GM18520 (cell line): ENCODE data around the gene IER3.
A peak's percentile ranks its signal among the peaks of the same experiment; 100 is the strongest.
"Not testable (repeated sequence)": the region's sequence is repeated elsewhere in the genome, so short reads cannot be mapped to it uniquely, and the experiment has no call there.

Source experiments
- ATAC-seq: cut with Tn5 transposase; IDR thresholded peaks from one replicate; pipeline ENCODE4 v1.9.1; 2021; ENCODE audit not compliant: unreplicated experiment

The IER3 gene

DNA sequence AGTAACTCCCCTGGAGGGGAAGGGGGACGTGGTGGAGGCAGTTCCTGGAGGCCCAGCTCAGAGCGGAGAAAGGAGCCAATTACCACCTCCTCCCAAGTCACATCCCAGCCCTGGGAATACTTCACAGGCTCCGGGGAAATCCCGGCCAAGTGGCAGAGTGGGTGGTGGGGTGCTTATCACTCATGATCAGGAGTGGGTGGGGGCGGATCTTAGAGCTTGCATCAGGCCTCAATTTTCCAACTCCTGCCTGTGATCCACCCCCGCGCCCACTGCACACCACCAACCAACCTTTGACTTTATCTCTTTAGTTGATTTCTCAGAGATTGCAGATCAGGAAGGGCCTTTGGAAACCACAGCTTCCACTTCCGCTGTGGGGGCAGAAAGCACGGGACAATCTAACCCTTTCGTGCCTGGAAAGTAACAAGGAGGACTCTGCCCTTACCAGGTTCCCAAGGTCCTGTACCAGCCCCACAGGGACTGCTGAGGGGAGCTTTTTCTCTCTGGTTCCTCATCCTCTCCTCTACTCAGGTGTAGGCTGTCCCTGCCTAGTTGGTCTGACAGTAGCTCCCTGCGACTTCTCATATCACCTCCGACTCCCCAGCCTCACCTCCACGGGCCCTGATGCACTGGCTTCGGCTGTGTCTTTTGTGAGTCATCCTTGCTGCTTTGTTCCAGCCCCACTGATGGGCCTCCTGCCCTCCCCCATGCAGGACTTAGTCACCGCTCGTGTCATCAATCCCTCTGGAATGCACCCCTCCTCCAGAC is 24.9 kb upstream of the IER3 start:
- ATAC-seq: no peak

DNA sequence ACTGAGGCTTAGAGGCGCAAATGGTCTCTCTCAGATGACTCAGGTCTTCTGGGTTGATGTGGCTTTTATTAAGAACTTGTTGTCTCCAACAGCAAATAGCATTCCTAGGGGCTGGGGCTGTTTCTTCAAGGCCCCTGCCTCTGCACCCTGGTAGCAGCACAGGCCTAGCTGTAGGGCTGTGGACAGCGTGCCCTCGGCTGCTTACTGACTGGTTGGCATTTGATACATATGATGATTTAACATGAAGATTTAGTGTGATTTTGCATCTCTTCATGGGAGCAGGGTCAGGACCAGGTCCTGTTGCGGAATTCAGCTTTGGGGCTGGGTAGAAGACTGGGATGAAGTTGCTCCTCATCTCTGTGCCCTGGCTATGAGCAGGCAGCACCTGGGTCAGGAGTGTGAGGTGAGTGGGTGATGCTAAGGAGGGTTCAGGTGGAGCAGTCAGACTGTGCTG is 24.3 kb upstream of the IER3 start:
- no peak for ATAC-seq

DNA sequence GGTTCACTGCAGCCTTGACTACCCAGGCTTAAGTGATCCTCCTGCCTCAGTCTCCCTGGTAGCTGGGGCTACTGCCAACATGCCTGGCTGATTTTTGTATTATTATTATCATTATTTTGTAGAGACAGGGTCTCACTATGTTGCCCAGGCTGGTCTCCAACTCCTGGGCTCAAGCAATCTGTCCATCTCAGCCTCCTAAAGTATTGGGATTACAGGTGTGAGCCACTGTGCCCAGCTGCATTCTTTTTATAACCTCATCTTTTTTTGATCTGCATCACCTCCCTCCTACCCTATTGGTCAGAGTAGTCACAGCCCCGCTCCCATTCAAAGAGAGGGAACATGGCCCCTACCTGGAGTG is 23.6 kb upstream of the IER3 start:
- ATAC-seq: no peak

DNA sequence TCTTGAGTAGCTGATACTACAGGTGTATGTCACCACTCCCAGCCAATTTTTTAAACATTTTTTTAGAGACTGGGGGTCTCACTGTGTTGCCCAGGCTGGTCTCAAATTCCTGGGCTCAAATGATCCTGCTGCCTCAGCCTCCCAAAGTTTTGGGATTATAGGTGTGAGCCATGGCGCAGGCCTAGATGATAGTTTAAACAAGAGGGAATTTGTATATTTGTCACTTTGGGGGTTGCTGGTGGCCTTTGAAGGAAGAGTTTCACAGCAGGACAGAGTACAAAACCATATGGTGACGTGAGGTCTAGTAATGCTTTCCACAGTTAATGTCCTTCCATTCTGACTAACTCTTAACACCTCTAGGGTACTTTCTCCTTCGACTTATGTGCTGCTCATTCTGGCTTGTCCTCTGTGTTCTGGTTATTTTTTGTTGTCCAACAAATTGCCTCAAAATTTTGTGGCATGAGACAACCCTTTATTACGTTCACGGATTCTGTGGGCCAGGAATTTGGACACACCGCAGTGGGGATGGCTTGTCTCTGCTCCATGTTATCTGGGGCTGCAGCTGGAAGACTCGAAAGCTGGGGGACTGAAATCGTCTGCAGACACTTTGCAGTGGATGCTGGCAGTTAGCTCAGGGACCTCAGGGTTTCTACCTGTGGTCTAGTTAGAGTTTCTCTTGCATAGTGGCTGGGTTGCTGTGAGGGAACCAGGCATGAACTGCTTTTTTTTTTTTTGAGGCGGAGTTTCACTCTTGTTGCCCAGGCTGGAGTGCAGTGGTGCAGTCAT is 23.0 kb upstream of the IER3 start:
- ATAC-seq: peak; percentile 63

DNA sequence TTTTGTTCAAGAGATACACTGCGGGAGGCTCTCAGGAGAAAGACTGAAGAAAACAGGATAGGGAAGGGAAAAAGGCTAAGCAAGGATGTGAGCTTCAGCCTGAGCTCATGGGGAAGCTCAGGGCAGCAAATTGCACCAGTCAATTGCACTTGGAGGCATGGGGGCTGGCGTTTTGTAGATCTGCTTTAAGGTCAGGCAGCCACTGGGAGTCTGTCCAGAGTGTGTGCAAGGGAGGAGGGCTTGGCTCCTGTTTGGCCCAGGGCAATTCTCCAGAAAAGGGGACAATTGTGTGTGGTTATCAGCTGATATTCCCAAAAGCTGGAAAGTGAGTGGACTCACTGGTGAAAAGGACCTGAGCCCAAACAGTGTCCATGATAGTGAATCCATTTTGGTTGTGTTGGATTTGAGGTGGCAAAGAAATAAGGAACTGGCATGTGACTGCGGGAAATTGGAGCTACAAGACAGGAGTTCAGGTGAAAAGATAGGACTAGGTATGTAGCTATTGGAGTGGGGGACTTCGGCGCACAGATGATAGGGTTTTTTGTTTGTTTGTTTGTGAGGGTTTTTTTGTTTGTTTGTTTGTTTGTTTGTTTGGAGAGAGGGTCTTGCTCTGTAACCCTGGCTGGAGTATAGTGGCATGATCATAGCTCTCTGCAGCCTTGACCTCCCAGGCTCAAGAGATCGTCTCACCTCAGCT is 22.3 kb upstream of the IER3 start:
- no peak for ATAC-seq

DNA sequence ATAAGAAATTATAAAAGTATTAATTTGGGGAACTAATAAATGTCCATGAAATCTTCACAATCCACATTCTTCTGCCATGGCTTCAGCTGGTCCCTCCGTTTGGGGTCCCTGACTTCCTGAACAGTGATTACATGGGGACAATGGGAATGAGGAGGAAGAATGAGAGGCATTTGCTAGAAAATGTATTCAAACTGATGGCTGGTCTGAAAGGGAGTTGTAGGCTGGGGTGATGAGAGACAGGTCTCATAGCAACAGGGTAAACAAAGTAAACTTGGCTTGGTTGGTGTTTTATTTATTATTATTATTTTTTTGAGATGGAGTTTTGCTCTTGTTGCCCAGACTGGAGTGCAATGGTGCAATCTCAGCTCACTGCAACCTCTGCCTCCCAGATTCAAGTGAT is 21.1 kb upstream of the IER3 start:
- not testable (repeated sequence) for ATAC-seq

DNA sequence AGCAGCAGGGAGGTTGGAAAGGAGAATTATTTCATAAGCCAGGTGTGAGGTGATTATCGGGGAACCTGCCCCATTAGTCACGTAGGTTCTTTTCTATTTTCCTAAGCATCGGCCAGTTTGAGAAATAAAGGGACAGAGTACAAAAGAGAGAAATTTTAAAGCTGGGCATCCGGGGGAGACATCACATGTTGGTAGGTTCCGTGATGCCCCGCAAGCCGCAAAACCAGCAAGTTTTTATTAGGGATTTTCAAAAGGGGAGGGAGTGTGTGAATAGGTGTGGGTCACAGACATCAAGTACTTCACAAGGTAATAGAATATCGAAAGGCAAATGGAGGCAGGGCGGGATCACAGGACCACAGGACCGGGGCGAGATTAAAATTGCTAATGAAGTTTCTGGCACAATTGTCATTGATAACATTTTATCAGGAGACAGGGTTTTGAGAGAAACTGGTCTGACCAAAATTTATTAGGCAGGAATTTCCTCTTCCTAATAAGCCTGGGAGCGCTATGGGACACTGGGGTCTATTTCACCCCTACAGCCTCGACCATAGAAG is 20.2 kb upstream of the IER3 start:
- not testable (repeated sequence) for ATAC-seq

DNA sequence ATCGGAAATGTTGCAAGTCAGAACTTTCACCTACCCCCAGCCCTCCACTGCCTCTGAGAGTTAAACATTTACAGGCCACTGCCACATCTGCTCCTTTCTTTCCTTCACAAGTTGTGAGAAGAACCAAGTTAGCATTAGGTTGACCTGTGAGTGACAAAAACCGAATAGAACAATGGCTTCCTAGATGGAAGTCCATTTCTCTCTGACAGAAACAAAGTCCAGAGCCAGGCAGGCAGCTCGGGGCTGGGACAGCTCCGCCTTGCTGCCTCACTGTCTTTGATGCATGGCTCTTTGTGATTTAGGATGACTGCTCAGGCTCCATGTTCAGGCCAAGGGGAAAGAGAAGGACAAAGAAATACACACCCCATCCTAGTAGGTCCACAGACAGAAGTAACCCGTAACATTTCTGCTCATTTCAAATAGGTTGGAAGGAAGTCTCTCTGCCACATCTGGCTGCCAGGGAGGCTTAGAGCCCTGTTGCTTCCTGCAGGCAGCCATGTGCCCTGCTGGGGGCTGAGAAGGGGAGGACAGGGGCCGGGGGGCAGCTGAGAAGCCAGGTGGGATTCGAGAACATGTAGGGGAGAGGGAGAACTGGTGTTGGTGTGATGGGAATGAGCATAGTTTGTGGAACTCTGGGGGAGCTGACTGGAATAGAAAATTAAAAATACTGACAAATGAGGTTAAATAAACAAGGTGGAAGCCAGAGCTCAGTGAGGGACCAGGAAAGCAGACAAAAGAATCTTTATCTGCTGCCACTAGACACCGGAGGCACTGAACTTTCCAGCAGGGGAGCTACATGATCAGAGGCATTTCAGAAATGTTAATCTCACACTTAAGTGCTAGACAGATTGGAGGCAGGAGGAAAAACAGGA is 19.5 kb upstream of the IER3 start:
- no peak for ATAC-seq

DNA sequence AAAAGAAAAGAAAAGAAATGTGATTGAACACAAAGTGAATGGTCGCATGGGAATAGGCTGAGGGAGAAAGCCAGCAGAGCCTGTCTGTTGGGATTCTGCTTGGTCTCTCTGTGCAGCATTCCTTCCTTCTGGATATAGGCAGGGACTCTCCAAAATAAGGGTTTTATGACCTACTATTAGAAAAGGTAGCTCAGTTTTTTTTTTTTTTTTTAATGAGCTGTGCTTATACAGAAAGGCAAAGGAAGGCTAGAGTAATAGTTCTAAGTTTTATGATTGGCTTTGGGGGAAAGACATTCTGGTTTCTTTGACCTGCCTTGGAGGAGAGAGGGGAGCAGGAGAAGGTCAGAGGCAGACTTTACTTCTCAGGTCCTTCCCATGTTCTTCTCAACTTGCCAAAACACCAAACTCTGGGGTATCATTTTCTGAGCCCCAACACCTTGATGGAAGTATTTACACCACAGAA is 18.8 kb upstream of the IER3 start:
- no peak for ATAC-seq

DNA sequence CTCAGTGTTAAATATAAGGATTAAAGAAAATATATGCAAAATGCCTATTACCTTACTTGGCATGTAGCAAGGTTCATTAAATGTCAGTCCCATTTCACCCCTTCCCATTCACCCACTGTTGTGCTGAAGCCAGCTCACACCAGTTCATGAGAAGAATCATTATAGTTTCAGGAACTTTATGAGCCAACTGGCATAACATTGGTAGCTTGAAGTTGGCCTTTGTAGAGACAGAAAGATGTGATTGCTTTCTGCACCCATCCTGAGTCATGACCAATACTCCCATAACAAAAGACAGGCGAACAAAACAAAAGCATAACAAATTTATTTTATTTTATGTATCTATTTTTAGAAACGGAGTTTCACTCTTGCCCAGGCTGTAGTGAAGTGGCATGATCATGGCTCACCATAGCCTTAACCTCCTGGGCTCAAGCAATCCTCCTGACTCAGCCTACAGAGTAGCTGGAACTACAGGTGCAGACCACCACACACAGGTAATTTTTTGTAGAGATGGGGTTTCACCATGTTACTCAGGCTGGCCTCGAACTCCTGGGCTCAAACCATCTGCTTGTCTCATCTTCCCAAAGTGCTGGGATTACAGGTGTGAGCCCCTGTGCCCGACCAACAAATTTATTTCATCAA is 17.6 kb upstream of the IER3 start:
- ATAC-seq: no peak

DNA sequence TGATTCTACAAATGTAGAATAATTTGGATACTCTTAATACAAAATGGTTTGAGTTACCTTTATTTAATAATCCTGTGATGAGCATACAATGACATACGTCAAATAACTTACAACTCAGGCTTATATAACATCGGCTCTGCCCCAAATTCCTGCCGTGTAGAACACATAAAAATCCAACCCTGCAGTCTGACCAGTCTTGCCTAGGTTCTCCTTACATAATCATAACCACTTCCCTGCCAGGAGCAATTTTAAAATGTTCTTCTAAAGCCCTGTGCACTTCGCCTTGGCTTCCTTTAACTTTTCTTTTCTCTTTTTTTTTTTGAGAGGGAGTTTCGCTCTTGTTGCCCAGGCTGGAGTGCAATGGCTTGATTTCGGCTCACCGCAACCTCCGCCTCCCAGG is 16.2 kb upstream of the IER3 start:
- no peak for ATAC-seq

DNA sequence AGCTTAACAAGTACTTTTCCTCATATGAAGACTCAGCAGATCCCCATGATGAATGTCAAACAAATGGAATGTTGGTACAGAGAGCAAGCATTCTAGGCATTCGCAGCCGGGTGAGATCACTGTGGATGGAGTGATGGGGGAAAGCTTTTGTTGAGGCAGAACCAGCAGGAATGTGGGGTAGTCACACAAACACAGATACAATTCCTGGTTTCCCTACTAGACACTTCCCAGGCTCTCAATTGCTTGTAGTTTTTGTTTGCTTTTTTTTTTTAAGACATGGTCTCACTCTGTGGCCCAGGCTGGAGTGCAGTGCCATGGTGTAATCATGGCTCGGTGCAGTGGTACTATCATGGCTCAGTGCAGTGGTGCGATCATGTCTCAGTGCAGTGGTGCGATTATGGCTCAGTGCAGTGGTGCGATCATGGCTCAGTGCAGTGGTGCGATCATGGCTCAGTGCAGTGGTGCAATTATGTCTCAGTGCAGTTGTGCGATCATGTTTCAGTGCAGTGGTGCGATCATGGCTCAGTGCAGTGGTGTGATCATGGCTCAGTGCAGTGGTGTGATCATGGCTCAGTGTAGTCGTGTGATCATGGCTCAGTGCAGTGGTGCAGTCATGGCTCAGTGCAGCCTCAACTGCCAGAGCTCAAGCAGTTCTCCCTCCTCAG is 15.4 kb upstream of the IER3 start:
- no peak for ATAC-seq

DNA sequence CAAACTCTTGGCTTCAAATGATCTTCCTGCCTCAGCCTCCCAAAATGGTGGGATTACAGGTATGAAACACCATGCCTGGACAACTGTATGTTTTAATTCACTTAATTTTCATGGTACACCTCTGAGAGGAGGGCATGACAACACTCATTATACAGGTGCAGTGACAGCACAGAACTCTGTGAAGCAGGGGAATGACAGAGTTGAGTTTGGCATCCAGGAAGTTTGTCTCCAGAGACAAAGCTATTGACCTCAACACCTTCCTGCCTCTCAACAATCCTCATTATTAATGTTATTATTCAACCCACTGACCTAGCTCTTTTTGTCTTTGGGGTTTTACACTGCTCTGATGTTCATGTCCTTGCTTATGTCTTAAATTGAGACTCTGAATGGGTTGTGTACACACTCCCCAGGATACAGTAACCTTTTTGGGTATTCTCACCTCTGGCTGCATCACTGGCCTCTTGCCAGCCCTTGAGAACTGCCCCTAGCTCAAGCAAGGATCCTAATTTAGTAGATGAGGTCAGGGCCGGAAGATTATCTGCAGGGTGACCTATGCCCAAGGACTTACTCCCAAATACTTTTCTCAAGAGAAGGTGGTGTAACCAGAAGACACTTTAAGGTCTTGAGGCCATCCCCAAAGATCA is 13.0 kb upstream of the IER3 start:
- no peak for ATAC-seq

DNA sequence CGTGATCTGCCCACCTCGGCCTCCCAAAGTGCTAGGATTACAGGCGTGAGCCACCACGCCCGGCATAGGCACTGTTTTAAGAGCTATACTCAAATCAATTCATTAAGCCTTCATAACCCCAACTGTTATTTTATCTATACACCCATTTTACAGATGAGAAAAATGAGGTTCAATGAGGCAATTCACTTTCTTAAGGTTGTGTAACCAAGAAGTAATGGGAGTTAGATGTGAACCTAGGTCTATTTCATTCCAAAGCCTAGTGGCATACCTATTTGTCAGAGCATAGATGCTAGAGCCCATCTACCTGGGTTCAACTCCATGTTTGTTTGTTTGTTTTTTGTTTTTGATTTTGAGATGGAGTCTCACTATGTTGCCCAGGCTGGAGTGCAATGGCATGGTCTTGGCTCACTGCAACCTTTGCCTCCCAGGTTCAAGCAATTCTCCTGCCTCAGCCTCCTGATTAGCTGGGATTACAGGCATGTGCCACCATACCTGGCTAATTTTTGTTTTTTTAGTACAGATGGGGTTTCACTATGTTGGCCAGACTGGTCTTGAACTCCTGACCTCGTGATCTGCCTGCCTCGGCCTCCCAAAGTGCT is 12.2 kb upstream of the IER3 start:
- not testable (repeated sequence) for ATAC-seq

DNA sequence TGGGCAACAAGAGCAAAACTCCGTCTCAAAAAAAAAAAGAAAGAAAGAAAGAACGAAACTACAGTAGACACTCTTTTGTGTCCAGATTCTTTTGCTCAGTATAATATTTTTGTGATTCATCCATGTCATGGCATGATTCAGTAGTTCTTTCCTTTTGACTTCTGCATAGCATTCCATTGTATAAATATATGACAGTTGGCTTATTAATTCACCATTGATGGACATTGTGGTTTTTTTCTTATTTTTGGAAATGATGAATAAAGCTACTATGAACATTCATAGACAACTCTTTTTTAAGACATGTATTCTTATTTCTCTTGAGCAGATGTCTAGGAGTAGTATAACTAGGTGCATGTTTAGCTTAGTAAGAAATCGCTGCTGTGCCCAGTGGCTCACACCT is 10.3 kb upstream of the IER3 start:
- no peak for ATAC-seq

DNA sequence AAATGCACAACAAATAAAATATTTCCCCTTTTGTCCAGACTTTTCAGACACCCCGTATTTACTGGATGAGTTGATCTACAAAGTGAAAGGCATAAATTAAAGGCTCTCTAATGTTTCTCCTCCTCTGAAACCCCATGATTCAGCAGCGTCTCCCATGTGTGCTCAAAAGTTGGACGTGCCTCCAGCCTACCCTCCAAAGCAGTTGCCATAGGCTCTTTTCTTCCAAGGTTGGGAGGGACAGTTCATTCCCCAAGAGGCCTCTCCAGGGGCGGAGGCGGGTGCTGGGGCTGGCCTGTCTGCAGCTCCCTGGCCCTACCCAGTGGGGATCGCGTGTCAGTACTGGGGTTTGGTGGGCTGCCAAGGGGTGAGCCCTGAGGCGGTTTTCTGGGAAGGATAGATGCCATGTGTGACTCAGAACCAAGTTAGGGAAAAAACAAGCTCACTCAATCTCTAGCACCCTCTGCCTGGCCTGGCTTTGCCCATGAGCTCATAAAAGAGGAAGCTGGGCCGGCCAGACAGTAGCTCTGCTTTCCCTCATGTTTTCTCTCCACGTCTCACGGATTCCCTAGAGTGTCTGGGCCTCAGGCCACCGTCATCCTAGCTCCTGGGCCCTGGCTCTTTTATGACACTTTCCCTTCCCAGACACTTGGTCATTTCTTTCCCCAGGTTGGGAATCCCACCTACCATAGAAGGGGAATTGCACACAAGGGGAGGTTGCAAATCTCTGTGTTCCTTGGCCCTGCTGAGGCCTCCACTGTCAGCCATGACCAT is 8.0 kb upstream of the IER3 start:
- ATAC-seq: no peak

DNA sequence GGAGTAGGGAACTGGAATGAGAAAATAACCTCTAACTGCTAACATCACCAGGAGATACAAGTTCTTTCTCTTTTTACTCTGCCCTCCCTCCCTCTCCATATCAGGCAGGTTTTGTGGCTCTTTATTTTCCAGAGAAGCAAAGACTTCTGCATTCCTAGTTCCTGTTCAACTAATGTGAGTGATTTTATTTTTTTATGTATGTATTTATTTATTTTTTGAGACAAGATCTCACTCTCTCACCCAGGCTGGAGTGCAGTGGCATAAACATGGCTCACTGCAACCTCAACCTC is 6.0 kb upstream of the IER3 start:
- ATAC-seq: no peak
